Loucy (cell line): ENCODE measurements around the gene NBAS.

ENCODE experiments used
- EZH2phosphoT487 ChIP-seq: fragments of 200-600 bp; IDR thresholded peaks from 2 replicates; pipeline ENCODE4 v1.6.1; 2018; ENCODE audit warnings: antibody characterized with exemption, mild to moderate bottlenecking, moderate library complexity, borderline replicate concordance
- TF ChIP-seq, protein P1 (sequence below): fragments of 200-600 bp; sonication (generic); conservative IDR thresholded peaks from 2 replicates; pipeline ENCODE4 v1.5.1; 2014; ENCODE audit warnings: mild to moderate bottlenecking, antibody characterized with exemption, low read length

- TF ChIP-seq, protein P1, sequence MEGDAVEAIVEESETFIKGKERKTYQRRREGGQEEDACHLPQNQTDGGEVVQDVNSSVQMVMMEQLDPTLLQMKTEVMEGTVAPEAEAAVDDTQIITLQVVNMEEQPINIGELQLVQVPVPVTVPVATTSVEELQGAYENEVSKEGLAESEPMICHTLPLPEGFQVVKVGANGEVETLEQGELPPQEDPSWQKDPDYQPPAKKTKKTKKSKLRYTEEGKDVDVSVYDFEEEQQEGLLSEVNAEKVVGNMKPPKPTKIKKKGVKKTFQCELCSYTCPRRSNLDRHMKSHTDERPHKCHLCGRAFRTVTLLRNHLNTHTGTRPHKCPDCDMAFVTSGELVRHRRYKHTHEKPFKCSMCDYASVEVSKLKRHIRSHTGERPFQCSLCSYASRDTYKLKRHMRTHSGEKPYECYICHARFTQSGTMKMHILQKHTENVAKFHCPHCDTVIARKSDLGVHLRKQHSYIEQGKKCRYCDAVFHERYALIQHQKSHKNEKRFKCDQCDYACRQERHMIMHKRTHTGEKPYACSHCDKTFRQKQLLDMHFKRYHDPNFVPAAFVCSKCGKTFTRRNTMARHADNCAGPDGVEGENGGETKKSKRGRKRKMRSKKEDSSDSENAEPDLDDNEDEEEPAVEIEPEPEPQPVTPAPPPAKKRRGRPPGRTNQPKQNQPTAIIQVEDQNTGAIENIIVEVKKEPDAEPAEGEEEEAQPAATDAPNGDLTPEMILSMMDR = no peak
- no peak for TF ChIP-seq EZH2phosphoT487
Measured at GRCh38 chr2:15432642-15433256, 128.4 kb downstream of the NBAS start.
